ENCODE measurements around the gene IGFBP2.
"Not testable (repeated sequence)": the region's sequence is repeated elsewhere in the genome, so short reads cannot be mapped to it uniquely, and the experiment has no call there.

IGFBP2 gene, protein sequence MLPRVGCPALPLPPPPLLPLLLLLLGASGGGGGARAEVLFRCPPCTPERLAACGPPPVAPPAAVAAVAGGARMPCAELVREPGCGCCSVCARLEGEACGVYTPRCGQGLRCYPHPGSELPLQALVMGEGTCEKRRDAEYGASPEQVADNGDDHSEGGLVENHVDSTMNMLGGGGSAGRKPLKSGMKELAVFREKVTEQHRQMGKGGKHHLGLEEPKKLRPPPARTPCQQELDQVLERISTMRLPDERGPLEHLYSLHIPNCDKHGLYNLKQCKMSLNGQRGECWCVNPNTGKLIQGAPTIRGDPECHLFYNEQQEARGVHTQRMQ

DNA sequence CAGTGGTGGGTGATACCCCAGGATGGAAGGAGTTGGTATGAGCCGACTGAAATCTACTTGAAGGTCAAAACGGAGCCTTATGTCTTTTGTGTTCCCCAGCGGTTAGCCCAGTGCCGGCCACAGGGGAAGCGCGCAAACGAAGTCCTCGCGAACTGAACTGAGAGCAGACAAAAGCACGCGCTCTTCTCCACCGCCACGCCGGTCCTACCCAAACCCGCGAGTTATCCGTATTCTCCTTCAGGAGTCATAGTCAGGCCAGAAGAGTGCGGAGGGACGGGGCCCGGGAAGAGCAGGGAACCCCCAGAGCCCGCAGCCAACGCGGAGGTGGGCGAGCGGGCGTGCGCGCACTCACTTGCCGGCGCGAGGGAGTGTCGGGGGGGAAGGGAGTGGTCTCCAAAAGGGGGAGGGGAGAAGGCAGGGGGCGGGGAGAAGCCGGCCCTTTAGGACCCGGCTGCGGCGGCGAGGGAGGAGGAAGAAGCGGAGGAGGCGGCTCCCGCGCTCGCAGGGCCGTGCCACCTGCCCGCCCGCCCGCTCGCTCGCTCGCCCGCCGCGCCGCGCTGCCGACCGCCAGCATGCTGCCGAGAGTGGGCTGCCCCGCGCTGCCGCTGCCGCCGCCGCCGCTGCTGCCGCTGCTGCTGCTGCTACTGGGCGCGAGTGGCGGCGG is at the start of gene IGFBP2:
Gene IGFBP2, plus strand, starts transcription at position 469 of the 664 bp plus-strand sequence. Its CDS starts 104 bp downstream, at position 573.
- no peak for DNase-seq

DNA sequence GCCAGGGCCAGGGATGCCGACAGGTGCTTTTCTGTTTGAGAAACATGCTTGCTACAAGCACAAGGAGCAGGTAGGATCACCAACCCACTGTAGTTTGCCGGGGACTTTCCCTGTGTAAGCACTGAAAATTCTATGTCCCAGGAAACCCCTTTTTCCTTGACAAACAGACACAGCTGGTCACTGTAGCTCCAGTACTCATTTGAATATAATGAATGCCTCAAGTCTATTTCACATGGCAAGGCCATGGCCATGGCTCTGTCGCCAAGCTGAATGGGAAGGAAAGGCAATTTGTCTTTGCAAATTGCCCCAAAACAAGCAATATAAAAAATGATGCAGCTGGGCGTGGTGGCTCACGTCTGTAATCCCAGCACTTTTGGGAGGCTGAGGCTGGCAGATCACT is 49.6 kb upstream of the IGFBP2 start:
- DNase-seq: no peak

DNA sequence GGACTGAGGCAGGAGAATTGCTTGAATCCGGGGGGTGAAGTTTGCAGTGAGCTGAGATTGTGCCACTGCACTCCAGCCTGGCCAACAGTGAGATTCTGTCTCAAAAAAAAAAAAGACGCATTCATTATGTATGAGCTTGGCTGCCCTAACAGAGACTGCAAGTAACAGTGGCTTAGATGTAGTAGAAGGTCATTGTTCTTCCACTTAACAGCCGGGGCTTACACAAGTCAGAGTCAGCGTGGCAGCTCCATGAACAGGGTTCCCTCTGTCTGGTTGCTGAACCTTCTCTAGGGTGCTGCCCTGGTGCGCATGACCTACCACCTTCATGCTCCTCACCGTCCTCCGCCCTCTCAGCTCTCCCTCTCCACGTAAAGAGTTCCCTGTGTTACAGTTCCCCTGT is 49.1 kb upstream of the IGFBP2 start:
- no peak for DNase-seq

DNA sequence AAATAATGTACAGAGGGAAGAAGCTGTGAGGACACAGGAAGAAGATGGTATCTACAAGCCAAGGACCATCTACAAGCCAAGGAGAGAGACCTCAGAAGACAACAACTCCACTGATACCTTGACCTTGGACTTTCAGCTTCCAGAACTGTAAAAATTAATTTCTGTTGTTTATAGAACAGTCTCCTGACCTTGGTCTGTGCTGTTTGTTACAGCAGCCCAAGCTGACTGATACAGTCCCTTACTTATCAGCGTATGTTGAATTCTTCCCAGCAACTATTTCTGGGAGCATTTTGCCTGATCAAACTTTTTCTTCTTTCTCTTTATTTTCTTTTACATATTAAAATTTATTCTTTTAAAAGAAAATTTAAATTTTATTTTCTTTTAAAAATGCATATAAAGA is 47.8 kb upstream of the IGFBP2 start:
- no peak for DNase-seq

DNA sequence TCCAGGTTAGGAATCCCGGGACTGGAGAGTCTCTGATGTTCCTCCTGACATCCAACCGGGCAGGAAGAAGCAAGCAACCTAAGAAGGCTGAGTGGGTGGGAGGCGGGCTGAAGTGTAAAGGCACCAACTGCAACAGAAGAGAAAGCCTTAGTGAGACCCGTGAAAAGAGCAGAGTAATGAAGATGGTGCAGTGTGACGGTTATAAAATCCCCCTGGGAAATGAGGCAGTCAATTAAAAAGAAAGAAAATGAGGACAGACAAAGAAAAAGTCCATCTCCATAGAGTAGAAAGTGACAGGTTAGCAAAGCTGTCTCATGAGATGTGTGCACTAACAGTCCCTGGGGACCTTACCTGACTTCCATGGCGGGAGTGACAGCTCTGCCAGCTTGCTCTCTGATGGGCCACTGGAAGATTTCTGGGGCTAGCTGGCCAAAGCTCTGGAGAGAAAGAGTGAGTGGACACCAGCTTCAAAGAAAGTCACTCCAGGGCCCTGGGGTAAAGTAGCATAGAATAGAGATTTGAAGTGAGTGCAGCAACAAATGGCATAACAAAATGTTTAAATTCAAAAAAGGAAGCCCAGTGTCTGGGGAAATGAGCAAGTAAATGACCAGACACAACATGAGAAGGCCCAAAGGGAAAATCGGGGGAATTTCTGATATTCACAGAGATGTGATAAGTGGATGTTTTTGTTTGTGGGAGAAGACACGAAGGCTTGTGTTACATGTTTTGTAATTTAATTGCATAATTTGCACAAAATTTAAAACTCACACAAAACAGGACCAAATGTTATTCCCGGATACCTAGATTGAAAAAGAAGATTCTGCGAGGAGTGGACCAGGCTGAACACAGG is 44.1 kb upstream of the IGFBP2 start:
- no peak for DNase-seq

DNA sequence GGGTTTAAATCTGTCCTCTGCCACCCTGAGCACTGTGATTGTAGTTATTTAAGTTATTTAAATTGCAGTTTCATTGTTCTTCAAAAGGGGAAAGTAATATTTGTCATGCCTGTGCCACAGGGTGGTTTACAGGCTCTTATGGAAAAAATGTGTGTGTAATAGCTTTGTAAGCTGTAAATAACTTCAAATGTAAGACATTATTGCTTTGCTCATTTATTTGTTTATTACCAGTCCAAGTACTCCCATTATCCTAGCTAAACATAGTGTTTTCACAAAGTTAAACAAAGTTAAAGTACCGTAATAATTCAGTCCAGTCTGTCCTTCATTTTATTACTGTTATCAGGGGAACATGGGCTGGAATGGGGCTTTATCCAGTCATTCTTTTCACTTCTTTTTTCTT is 43.4 kb upstream of the IGFBP2 start:
- no peak for DNase-seq

DNA sequence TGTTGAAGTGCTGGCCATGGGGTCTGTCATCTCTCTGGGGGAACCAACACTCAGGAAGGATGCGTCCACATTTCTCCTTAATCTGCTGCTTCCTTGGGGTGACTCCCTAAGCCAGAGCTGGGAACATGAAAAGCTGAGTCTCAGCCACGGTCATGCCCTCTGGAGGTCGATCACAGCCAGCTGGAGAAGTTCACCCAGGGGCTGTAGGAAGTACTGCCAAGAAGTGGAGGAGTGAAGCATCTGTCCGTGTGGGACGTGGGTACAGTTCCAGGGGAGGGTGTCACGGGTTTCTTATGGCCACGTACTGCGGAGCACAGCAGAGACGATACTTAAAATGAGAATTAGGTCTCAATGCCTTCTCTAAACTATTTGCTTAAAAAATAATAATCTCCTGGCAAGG is 42.4 kb upstream of the IGFBP2 start:
- DNase-seq: no peak

DNA sequence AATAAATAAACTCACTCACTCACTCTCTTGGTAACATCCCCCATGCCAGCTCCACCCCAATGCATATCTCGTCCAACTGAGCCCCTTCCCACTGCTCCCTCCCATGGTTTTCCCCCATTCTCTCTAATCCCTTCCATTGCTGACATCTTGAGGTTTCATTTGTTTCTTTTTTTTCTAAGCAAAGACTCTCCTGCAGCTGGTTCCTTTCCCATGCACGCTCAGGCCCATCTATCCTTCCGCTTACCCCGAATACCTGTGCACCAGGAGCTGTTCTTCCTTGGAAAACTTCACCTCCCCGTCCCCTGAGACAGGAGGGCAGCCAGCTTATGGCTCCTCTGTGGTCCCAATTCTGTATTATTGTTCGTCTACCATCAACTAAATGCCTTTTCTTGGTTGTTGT is 41.7 kb upstream of the IGFBP2 start:
- DNase-seq: no peak

DNA sequence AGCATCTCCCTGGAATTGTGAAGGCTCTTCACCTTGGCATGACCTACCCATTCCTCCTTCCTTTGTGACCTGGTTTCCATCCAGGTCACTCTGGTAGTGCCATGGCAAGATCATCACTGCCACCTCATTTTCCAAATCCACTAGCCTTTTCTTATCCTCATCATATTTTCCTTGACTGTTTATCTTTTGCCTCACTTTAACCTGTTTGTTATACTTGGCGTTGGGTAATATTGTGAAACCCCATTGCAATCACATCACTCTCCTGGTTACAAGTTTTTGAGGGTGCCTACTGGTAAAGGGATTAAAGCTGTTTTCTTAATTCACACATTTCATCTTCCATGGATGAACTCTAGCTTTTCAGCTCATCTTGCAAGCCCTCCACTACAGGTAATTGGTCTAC is 39.1 kb upstream of the IGFBP2 start:
- no peak for DNase-seq

DNA sequence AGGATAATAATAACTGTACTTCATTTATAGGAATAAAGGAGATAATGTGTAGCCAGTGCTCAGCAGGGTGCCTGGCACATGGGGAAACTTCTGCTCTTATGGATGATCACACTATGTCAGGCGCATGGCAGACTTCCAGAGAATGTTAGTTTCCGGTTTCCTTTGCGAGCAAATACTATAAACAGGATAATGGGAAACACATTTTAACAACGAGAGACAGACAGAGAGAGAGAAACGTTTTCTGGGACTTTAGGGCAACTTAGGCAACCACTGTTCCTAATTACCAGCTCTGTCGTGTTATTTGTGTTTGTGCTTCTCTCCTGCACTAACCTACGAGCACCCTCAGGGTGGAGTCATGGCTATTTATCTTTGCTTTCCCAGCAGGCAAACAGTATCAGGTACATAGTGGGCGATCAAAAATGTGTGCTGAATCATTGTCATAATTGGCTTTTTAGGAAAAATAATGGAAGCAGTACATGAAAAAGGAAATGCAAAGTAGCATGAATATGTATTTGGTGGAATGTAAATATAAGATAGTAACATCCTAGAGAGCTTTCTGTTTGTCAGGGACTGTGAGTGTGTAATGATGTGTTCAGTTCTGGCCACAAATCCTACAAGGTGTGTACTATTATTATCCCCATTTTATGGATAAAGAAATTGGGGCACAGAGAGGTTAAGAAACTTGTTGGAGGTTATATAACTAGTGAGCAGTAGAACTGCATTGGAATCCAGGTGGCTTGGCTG is 36.8 kb upstream of the IGFBP2 start:
- DNase-seq: no peak

DNA sequence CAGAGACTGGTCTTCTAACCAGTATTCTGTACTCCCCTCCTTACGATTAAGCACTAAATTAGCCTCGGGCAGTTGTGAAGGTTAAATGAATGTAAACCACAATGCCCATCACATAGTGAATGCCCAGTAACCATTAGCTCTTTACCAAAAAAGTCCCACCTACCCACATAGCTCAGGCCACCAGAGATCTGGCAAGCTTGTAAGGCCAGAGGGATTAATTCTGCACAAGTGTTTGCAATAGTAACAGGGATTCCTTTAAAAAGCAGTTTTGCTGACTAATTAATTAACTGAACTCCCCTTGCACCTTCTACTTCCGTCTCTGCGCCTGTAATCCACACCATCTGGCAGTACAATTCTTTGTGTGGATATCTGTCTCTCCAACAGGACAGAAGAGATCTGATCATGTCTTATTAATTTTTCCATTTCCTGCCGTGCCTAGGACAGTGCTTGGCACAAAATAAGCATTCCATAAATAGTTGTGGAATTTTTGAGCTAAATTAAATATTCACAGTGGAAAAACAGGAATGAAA is 36.2 kb upstream of the IGFBP2 start:
- DNase-seq: no peak

DNA sequence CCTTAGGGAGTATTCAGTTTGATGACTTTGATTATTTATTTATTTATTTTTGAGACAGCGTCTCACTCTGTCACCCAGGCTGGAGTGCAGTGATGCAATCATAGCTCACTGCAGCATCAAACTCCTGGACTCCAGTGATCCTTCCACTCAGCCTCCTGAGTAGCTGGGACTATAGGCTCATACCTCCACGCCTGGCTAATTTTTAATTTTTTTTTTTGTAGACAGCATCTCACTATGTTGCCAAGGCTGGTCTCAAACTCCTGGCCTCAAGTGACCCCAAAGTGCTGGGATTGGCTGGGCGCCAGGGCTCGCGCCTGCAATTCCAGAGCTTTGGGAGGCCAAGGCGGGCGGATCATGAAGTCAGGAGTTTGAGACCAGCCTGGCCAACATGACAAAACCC is 35.4 kb upstream of the IGFBP2 start:
- not testable (repeated sequence) for DNase-seq

DNA sequence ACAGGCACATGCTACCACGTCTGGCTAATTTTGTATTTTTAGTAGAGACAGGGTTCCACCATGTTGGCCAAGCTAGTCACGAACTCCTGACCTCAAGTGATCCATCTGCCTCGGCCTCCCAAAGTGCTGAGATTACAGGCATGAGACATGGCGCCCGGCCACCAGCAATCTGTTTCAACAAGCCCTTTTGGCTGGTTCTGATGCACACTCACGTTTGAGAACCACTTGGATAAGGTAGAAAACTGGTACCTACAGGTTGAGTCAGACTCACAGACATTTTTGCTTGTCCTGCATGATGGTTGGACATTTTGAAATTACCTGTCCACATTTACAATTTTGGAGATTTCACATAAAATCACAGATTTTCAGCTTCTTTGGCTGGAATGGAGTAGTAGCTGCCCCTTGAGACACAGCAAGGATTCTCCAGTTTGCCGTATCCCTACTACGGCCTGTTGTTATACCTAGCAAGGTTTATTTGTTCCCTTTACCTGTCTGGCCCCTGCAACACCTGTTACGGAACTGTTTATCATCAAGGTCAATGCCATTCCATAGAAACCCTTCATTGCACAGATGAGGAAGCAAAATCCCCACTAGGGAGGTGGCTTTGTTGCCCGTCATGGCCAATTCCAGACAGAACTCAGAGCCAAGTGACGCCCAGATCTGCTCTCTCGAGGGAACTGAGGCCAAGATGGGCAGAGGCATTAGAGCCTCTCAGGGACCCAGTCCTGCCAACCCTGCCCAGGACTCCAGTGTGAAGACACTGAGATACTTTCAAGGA is 31.4 kb upstream of the IGFBP2 start:
- no peak for DNase-seq

DNA sequence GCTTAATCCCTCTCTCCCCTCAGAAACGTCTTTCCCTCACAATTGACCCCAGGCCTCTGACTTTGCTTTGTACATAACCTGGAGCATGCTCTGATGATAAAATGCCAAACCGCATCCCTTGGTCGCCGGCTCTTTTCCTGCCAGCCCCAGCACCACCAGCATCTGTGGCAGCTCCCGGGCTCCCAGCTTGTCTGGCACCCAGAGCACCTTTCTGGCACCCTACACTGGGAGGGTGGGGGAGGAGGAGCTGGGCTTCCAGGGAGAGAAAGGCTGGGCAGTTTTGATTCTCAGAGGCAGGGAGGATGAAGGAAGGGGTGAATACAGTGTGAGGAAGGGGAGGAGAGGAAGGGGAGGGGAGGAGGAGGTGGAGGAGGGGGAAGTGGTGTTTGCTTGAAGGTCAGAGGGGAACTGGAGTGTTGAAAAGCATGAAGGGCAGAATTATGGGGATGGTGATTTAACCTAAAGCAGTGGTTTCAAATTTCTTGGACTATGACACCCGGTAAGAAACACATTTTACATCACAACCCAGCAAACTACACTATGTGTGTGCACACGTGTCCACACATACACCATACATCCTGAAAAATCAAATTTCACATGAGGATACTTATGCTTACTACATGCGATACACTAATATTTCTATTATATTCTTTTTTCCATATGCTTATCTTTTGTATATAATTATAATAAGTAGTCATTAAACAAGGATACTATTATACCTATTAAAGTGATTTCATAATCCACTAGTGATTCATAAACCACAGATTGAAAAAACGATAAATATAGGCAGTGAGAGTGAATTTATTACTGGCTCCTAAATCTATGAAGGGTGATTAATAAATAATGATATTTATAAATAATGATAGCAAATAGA is 30.0 kb upstream of the IGFBP2 start:
- DNase-seq: no peak

DNA sequence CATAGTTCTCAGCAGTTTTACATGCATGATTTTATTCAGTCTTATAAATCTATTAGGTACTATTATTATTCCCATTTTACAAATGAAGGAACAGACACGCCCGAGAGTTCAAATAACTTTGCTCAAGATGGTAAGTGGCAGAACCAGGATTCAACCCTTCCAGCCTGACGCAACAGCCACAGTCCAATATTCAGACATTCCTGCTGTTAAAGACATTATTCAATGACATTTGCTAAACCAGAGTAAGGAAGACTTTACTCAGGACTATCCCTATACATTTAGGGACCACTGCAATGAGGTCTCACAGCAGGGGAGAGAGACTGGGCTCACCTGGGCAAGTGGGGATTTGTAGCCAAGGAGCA is 29.4 kb upstream of the IGFBP2 start:
- DNase-seq: no peak

DNA sequence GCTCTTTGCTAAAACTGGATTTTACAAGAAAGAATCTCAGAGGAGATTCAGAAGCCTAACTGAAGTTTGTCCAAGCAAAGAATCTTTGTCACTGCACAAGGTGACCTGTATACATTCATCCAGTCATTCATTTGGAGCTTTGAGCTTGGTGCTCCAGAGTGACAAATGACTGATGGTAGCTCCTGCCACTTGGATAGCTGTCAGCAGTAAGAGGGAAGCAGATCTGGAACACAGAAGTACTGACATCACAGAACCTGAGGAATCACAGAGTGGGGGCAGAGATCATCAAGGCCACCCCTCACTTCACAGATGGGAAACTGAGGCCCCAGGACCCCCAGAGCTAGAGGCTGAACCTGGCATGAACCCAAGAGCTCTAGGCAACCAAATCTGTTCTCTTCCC is 28.8 kb upstream of the IGFBP2 start:
- no peak for DNase-seq

DNA sequence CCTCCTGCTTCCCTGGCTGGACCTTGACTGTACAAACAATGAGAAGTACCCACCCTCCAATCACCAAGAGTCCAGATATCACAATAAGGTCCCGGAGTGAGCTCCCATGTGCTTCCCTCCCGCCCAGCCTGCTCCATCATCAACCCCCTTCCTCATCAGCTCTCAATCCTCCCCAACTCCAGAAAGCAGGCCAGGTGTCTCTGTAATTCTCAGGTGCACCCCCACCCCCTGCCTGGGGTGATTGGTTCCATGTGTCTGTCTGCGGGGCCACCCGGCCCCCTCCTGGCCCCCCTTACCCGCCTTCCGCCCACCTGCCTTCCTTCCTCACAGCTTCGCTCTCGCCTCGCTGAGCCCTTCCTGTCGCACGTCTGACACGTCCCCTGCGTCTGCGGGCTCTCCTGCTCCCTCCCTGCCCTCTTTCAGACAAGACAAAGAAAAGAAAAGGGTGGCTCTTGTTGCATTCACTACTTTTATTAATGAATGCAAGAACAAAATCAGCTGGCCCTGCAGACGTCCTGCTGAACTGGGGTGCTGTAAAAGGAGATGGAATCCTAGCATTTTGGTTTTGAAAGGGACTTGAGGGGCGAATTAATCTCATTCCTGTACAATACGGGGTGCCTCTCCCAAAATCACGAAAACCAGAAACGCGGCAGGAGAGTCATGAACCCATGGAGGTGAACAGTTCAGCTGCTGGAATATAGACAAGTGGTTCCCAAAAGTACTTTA is 26.5 kb upstream of the IGFBP2 start:
- no peak for DNase-seq

DNA sequence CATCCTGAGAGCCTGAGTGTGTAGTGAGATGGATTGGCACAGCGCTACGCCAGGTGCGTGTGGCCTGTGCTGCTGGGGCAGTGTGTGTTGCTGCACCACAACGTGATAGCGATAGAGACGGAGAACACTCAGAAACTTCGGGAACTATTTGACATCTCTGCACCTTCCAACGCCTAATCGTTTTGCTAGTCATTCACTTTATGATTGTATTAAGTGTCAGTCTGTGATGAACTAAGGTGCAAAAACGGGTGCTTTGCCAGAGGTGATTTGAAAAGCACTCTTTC is 26.0 kb upstream of the IGFBP2 start:
- DNase-seq: no peak

DNA sequence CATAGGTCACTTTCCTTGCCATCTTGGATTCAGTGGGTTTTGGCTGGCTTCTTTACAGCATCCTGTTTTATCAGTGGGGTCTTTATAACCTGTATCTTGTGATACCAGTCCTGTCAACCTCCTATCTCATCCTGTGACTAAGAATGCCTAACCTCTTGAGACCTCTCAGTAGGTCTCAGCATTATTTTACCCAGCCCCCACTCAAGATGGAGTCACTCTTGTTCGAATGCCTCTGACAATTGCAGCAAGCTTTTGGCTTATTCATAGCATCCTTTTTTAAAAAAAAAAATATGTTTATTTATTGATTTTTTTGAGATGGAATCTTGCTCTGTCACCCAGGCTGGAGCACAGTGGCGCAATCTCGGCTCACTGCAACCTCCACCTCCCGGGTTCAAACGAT is 24.7 kb upstream of the IGFBP2 start:
- DNase-seq: no peak

DNA sequence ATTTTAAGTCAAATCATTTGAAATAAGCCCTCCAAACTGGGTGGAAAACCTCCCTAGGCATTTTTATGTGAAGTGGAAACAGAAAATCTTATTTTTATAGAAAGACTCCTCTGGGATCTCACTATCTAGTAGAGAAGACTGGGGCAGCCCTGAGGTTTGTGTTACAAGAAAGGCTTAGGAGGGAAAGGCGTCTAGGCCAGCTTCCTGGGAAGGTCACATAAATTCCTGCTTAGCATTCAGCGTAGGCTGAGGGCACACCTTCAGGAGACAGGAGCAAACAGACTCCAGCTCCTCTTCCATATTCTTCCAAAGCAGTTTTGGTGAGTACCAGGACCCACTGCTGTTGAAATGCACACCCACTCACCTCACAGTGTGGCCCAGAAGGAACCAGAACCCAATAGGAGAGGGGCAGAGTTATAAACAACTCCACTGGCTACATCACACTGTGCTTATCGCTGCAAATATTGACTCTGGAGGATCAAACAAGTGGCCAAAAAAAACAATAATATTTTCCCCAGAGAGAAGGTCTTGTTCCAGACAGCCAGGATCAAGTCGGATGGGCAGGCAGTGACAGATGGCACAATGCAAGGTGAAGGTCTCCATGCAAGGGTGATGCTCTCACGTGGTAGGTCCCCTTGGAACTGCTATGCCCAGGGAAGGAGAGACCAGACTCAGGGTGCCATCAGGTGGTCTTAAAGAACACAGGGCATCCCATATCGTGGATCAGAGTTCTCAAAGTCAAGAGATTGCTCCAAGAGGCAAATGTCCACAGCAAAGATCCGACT is 17.7 kb upstream of the IGFBP2 start:
- no peak for DNase-seq
